GM12878 (cell line): ENCODE measurements around the gene MID1. TPM values are rescaled to one million over a fixed set of nuclear protein-coding genes. Genes with fewer than 3 reads are reported as not detected.

Source experiments
- ATAC-seq: fragments of 200-7000 bp; cut with Tn5 transposase; 3 replicates; pipeline ENCODE4 v1.9.1; 2020; ENCODE audit warnings: mild to moderate bottlenecking, moderate library complexity
- BruUV-seq: library from RNA; stranded (reverse); fragments of 400-500 nt; replicated peaks from 2 replicates; lab custom pipeline; 2021; lab: Mats Ljungman, UMichigan
- CTCF ChIA-PET: fragments of 300-600 bp; sonication (Branson Sonifier 250); formaldehyde crosslinking; extraction: SDS; loops from one replicate; lab custom pipeline; 2021; ENCODE audit warnings: inconsistent platforms; lab: Yijun Ruan, JAX
- POLR2A ChIA-PET: fragments of 350-600 bp; formaldehyde crosslinking; extraction: SDS; loops from one replicate; lab custom pipeline; 2021; ENCODE audit warnings: inconsistent platforms; lab: Charles Lee
- RAD21 ChIA-PET: fragments of 300-600 bp; sonication (Branson Sonifier 250); formaldehyde crosslinking; loops from one replicate; lab custom pipeline; 2023; ENCODE audit warnings: antibody characterized with exemption; ENCODE audit not compliant: unreplicated experiment; lab: Charles Lee
- SMC1A ChIA-PET: fragments of 300-600 bp; sonication (Branson Sonifier 250); formaldehyde crosslinking; loops from one replicate; lab custom pipeline; 2023; ENCODE audit not compliant: unreplicated experiment, uncharacterized antibody; lab: Charles Lee
- DNase-seq: peaks from one replicate; pipeline ENCODE4 v3.0.0-alpha.2; 2011; ENCODE audit warnings: low read depth, low spot score
- FAIRE-seq: peaks from 3 replicates; lab custom pipeline; 2011; peaks lifted over from hg19 to GRCh38; lab: Jason Lieb, UNC
- H2AFZ ChIP-seq: 2 replicates; pipeline ENCODE4 v1.6.0; 2011; ENCODE audit warnings: low read depth, low read length, control low read depth; ENCODE audit not compliant: control insufficient read depth
- H3K27ac ChIP-seq: 2 replicates; pipeline ENCODE4 v1.5.1; 2011; ENCODE audit warnings: control low read depth; ENCODE audit not compliant: control insufficient read depth, insufficient read depth
- H3K27me3 ChIP-seq, 2 experiments: replicated peaks in 1 of 2; 2 replicates each; pipeline versions ENCODE4 v1.6.0 to v1.6.1; 2011; ENCODE audit warnings: low read length in 1 of 2; ENCODE audit not compliant: control insufficient read depth in 2 of 2, insufficient read depth in 2 of 2
- H3K36me3 ChIP-seq, 2 experiments: 2 replicates each; pipeline ENCODE4 v1.5.1; 2011; ENCODE audit warnings: low read length in 1 of 2; ENCODE audit not compliant: control insufficient read depth in 2 of 2, insufficient read depth in 2 of 2
- H3K4me1 ChIP-seq: 2 replicates; pipeline ENCODE4 v1.6.1; 2011; ENCODE audit warnings: mild to moderate bottlenecking, low read length, moderate library complexity, mixed read lengths; ENCODE audit not compliant: control insufficient read depth, insufficient read depth
- H3K4me2 ChIP-seq: 2 replicates; pipeline ENCODE4 v1.6.0; 2011; ENCODE audit warnings: control low read depth; ENCODE audit not compliant: control insufficient read depth, insufficient read depth
- H3K4me3 ChIP-seq: fragments of 200-600 bp; sonication (generic); 2 replicates; pipeline ENCODE4 v1.5.1; 2016
- H3K79me2 ChIP-seq: 2 replicates; pipeline ENCODE4 v1.6.0; 2011; ENCODE audit warnings: low read length; ENCODE audit not compliant: control insufficient read depth, insufficient read depth
- H3K9ac ChIP-seq: 2 replicates; pipeline ENCODE4 v1.8.0; 2011; ENCODE audit warnings: low read length, control low read depth, mixed read lengths; ENCODE audit not compliant: control insufficient read depth, insufficient read depth
- H3K9me3 ChIP-seq: replicated peaks from 3 replicates; pipeline ENCODE4 v1.5.1; 2011; ENCODE audit warnings: mild to moderate bottlenecking, low read length; ENCODE audit not compliant: control insufficient read depth, insufficient read depth
- H4K20me1 ChIP-seq: 2 replicates; pipeline ENCODE4 v1.6.0; 2011; ENCODE audit not compliant: control insufficient read depth, insufficient read depth
- ATF7 ChIP-seq: fragments of 450-650 bp; IDR thresholded peaks from 2 replicates; pipeline ENCODE4 v1.6.1; 2016; ENCODE audit warnings: low read depth, mild to moderate bottlenecking
- GATAD2B ChIP-seq: fragments of 450-650 bp; conservative IDR thresholded peaks from 2 replicates; pipeline ENCODE4 v1.6.1; 2017; ENCODE audit warnings: low read depth, mild to moderate bottlenecking, moderate library complexity
- HSF1 ChIP-seq: fragments of 150-350 bp; IDR thresholded peaks from 2 replicates; pipeline ENCODE4 v1.6.1; 2014; ENCODE audit warnings: mild to moderate bottlenecking, low read depth, low read length
- IRF3 ChIP-seq: fragments of 450-650 bp; IDR thresholded peaks from 2 replicates; pipeline ENCODE4 v1.6.1; 2014; ENCODE audit warnings: mild to moderate bottlenecking
- MEF2A ChIP-seq: IDR thresholded peaks from 2 replicates; pipeline ENCODE4 v1.6.1; 2011; ENCODE audit warnings: low read depth, mild to moderate bottlenecking, low read length, moderate library complexity; ENCODE audit not compliant: insufficient read depth
- MYB ChIP-seq: fragments of 150-350 bp; IDR thresholded peaks from 2 replicates; pipeline ENCODE4 v1.6.1; 2014; ENCODE audit warnings: mild to moderate bottlenecking, low read depth, low read length, borderline replicate concordance
- PAX8 ChIP-seq: fragments of 450-650 bp; IDR thresholded peaks from 2 replicates; pipeline ENCODE4 v1.6.1; 2017; ENCODE audit warnings: mild to moderate bottlenecking, moderate library complexity
- PRDM15 ChIP-seq: fragments of 450-650 bp; formaldehyde crosslinking; IDR thresholded peaks from 2 replicates; pipeline ENCODE4 v1.4.0; 2020; ENCODE audit warnings: mild to moderate bottlenecking, moderate library complexity
- RELB ChIP-seq: fragments of 450-650 bp; IDR thresholded peaks from 2 replicates; pipeline ENCODE4 v1.6.1; 2017; ENCODE audit warnings: low read depth, mild to moderate bottlenecking, moderate library complexity
- SUPT20H ChIP-seq: IDR thresholded peaks from 2 replicates; pipeline ENCODE4 v1.6.1; 2011; ENCODE audit warnings: low read depth, mild to moderate bottlenecking, low read length, moderate library complexity, borderline replicate concordance; ENCODE audit not compliant: control insufficient read depth
- USF1 ChIP-seq: IDR thresholded peaks from 2 replicates; pipeline ENCODE4 v1.6.1; 2011; ENCODE audit warnings: borderline replicate concordance, low read depth, mild to moderate bottlenecking, moderate library complexity, mixed read lengths, low read length; ENCODE audit not compliant: insufficient read depth; ENCODE audit errors: extremely low read length
- ZNF24 ChIP-seq: fragments of 450-650 bp; IDR thresholded peaks from 2 replicates; pipeline ENCODE4 v1.6.1; 2017; ENCODE audit warnings: antibody characterized with exemption, mild to moderate bottlenecking
- WGBS: methylation state at CpG from one replicate; pipeline ENCODE4 v1.1.6; 2016; ENCODE audit warnings: low lambda C conversion rate; ENCODE audit not compliant: insufficient replicate concordance, insufficient coverage; ENCODE audit errors: missing lambda C conversion rate; 5-methylcytosine and 5-hydroxymethylcytosine counted together
- in situ Hi-C: fragments of 300-500 bp; cut with MboI; formaldehyde crosslinking; loops from 9 replicates; pipeline ENCODE4 v1.14.3; 2018; ENCODE audit warnings: mixed read lengths
- intact Hi-C: fragments of 100-400 bp; cut with micrococcal nuclease; formaldehyde crosslinking; loops from one replicate; pipeline ENCODE4 v1.14.2; 2022; ENCODE audit not compliant: unreplicated experiment
- polyA plus RNA-seq, 11 experiments: library from polyadenylated mRNA; depleted of rRNA in 4 of 11; unstranded in 6 of 11; stranded (reverse) in 5 of 11; fragments of >200 nt; fragmentation: Nextera tagmentation in 4 of 11; fragmentation: Illumina TruSeq in 1 of 11; extraction: Ambion mirVana in 4 of 11; extraction: Trizol in 1 of 11; gene quantifications; 1 replicate in 1 of 11; 2 replicates in 10 of 11; pipeline versions ENCODE4 v1.2.1 to v1.2.3, GENCODE V29; 2011 to 2016; ENCODE audit warnings: inconsistent platforms in 2 of 11, missing spikeins in 2 of 11, low read depth in 1 of 11
- total RNA-seq, 4 experiments: library from RNA; depleted of rRNA in 3 of 4; stranded (reverse); fragments of >200 nt in 3 of 4; fragmentation: Illumina TruSeq in 1 of 4; extraction: Trizol in 1 of 4; gene quantifications; 2 replicates each; pipeline versions ENCODE4 v1.2.1 to v1.2.3, GENCODE V29; 2013 to 2021

The MID1 gene
- total and polyA plus RNA-seq, 10 of the 15 experiments (the other 5 are each of a cell fraction or from before 2014, with no cell fraction given): 0.04 to 0.51 (median 0.14) TPM; not detected in 1

- ChIA-PET CTCF (no interaction called here), POLR2A (no interaction called here), RAD21 (no interaction called here), SMC1A (no interaction called here)
- 36% methylated on average over 15 of the region's 15 CpGs for WGBS
- Histone ChIP-seq H2AFZ (no peak overlapping the region), H3K4me1 (no peaks in the 10 kb centered on the region), H3K4me3 (no peak overlapping the region), H3K36me3 (no peaks in the 10 kb centered on the region), H3K27me3 (no peaks in the 10 kb centered on the region), H3K27ac (no peak overlapping the region), H3K4me2 (no peak overlapping the region), H4K20me1 (no peaks in the 10 kb centered on the region), H3K9ac (no peak overlapping the region), H3K9me3 (no peaks in the 10 kb centered on the region), H3K79me2 (no peaks in the 10 kb centered on the region)
- FAIRE-seq (no peak), DNase-seq (no peak), ATAC-seq (no peak)
- no peak for TF ChIP-seq SUPT20H
- no peak for TF ChIP-seq PRDM15
- TF ChIP-seq MYB: no peak
- no peak for TF ChIP-seq IRF3
- TF ChIP-seq ZNF24: no peak
- no peak for TF ChIP-seq GATAD2B
- no peak for TF ChIP-seq MEF2A
- no peak for TF ChIP-seq ATF7
- TF ChIP-seq USF1: no peak
- no peak for TF ChIP-seq PAX8
- no peak for TF ChIP-seq RELB
- no peak for TF ChIP-seq HSF1
- intact Hi-C loops: no loop called here
- in situ Hi-C loops: no loop called here
- BruUV-seq: no TSS peak
Measured at GRCh38 chrX:10634392-10635161, 14.2 kb upstream of the MID1 start.
